G401.6 (cell line): ENCODE data around the gene KCNE2.

ENCODE experiments used
- FAIRE-seq: peaks from 2 replicates; lab custom pipeline; 2012; peaks lifted over from hg19 to GRCh38; lab: Jason Lieb, UNC

Gene KCNE2, protein sequence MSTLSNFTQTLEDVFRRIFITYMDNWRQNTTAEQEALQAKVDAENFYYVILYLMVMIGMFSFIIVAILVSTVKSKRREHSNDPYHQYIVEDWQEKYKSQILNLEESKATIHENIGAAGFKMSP

GRCh38 chr21:34363733-34364132 lies at the start of gene KCNE2:
TSS of gene KCNE2 (plus strand) at chr21:34364006. CDS start at chr21:34370479, 6,473 bp downstream.
- FAIRE-seq = no peak

DNA sequence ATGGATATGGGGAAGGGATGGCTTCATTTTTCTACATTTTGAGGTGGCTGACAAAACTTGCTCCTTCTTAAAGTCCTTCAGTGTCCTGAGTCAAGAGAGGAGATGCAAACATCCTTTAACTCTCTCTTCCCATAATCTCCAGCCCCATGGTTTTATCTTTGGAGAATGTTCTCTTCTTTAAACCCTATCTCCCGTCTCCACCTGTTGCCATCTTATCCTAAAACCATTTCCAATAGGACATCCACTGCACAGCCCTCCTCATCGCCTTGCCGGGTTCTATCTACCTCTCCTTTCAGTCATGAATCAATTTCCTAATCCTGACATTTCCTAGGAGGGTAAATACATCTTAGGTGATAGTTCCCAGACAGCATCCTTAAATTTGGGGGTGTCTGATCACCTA lies 44.2 kb upstream of the KCNE2 start:
- FAIRE-seq = no peak

DNA sequence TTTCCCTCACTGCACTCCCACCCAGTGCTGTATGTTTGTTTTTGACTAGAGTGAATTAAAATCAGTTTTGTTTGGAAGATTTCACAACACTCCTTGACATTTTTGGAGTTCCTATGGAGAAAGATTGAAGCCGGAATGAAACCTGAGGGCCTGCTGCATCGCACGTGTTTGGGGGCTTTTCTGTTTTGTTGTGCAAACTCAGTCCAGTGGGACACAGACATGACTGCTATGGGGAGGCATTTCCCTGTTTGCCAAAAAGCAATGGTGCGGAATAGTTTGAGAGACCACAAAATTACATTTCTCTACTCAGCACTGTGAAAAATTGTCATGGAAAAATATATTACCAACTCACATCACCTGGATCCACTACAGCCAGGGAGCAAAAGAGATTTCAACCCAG lies 43.8 kb upstream of the KCNE2 start:
- FAIRE-seq = no peak

DNA sequence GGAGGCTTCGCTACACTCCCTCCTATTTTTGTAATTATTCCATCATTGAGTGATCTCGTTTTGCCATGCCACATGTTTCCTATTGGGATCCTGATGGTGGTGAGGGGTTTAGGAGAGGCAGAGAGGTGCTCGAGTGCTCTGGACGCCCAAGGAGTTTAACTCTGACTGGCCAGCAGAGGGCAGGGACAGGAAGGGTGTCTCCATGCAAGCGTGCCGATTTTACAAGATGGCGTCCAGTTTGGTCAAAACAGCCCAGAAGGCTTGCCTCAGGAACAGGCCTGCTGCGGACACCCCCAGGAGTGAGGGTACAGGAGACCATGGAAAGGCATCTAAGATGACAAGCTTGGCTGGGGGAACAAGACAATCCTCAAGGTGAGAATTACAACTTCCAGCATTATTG lies 33.8 kb upstream of the KCNE2 start:
- no peak for FAIRE-seq

- no peak for FAIRE-seq
Measured at GRCh38 chr21:34331726-34332125, 32.1 kb upstream of the KCNE2 start.

DNA sequence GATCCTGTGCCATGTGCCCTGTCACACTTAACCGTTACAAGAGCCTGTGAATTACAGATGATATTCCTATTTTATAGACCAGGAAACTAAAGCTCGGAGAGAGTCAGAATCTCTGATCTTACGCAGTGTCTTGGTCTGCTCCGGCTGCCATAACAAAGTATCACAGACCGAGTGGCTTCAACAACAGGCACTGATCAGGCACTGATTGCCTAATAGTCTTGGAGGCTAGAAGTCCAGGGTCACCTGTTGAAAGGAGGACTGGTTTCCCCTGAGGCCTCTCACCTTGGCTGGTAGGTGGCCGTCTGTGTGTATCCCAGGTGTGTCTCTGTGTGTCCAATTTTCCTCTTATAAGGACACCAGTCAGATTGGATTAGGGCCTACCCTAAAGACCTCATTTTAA lies 31.5 kb upstream of the KCNE2 start:
- FAIRE-seq = no peak

- no peak for FAIRE-seq
Measured at GRCh38 chr21:34333121-34333739, 30.6 kb upstream of the KCNE2 start.

DNA sequence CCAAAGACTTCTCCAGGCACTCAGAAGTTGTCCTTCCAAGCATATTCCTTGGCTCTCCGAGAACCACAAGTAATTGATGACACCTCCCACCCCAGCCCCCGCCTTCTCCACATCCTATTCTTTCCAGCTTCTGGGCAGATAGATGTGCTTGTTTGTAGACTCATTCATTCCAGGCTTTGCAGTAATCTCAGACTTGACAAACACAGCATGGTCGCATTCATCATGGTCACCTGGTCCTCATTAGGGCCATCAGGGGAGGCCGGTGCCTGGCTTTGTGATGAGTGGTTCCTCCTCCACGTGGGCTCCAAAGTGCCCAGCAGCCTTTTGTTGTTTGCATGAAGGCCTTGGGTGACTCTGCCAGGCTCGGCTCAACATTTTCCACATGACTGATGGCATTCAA lies 28.5 kb upstream of the KCNE2 start:
- FAIRE-seq = no peak

- FAIRE-seq = no peak
Measured at GRCh38 chr21:34336245-34336644, 27.6 kb upstream of the KCNE2 start.

DNA sequence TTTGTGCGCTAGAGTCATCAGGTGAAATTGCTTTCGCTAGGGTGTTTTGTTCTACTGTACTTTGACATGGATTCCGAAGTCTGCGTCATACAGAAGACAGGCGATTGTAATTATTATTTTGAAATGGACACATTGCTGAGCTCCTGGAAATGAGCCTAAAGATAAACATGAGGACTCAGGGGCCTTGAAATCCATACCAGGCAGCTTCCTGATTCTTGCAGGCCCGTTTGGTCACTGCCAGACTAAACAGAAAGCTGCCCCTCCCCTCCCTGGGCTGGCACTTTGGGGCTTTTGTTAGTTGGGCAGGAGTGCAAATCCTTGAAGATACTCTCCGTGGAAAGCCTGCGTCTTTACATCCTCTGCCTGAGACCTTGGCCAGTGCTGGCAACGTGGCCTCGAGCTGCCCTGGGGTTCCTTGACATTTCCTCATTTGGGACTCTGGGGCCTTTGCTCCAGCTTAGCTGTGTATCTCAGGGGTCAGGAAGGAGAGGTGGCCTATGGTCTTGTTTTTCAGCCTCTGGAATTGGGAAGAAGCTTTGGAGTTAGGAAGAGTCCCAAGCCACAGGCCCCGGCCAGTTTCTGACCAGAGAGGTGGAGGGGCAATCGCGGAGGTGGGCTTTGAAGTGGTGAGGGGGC lies 26.9 kb upstream of the KCNE2 start:
- FAIRE-seq = no peak

DNA sequence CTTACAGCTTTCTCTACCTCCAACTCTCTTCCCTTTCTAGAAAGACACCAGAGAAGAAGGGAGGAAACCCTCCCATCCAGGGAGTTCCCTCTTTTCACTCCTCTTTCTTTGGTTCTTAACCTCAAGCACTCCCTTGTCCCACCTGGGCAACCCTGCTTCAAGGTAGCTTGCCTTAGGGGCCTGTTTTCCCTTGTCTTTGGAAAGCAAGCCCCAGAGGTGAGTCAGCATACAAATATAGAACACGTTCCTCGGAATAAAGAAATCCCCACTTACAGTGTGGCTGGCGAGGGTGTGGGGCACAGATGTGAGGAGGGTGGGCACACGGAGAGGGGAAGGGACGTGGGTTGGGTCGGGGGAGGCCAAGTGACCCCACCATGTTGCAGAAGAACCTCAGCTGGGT lies 26.1 kb upstream of the KCNE2 start:
- no peak for FAIRE-seq

DNA sequence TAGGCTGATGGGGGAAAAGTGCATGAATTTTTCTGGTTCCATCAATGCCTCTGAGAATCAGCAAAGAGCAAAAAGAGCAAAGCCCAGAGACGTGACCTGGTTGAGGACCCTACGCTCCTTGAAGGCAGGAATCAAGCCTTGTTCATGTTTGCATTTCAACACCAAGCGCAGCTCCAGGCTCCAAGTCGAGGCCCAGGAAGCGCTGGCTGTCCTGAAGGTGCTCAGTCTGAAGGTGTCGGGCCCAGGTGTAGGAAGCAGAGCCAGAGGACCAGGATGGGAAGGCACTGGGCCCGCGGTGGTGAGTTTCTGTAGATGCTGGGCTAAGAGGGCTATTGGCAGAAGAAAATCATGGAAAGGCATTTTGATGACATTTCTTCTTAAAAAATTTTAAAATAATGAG lies 25.6 kb upstream of the KCNE2 start:
- no peak for FAIRE-seq

- no peak for FAIRE-seq
Measured at GRCh38 chr21:34340061-34340460, 23.7 kb upstream of the KCNE2 start.

DNA sequence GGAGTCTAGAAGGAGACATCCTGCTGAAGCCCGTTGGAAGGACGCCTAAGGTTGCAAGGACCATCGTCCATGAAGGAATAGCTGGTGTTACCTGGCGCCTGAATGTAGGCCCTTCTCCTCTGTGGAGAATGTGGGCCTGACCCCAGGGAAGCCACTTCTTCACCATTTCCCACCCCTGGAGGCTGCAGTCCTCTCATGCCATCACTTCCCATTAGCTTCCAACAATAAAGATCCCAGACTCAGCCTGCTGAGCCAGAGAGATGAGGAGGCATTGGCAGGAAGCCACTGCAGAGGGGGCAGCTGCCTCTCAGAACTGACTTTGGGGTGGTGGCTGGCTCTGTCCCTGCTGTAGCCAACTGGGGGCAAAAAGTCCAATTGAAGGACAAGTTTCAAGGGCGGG lies 21.3 kb upstream of the KCNE2 start:
- no peak for FAIRE-seq

GRCh38 chr21:34343347-34343746 lies 20.5 kb upstream of the KCNE2 start:
- no peak for FAIRE-seq

GRCh38 chr21:34343838-34344381 lies 19.9 kb upstream of the KCNE2 start:
- FAIRE-seq = no peak

DNA sequence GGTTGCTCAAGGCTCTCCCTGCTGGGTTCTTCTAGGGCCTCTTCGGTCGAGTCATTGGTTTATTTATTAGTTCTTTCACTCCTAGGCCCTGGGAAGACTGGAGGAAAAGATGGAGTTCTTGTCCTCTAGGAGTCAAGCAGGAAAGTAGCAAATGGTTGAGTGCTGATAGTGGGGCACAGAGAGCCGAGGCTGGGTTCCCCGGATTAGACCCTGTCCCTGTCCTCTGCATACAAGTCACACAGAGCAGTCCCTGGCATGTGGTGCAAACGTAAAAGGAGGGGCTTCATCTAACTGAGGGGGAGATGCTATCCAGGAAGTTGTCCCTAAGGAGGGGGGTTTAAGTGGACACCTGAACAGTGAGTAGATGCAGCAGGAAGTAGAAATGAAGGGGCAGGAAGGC lies 19.2 kb upstream of the KCNE2 start:
- no peak for FAIRE-seq

DNA sequence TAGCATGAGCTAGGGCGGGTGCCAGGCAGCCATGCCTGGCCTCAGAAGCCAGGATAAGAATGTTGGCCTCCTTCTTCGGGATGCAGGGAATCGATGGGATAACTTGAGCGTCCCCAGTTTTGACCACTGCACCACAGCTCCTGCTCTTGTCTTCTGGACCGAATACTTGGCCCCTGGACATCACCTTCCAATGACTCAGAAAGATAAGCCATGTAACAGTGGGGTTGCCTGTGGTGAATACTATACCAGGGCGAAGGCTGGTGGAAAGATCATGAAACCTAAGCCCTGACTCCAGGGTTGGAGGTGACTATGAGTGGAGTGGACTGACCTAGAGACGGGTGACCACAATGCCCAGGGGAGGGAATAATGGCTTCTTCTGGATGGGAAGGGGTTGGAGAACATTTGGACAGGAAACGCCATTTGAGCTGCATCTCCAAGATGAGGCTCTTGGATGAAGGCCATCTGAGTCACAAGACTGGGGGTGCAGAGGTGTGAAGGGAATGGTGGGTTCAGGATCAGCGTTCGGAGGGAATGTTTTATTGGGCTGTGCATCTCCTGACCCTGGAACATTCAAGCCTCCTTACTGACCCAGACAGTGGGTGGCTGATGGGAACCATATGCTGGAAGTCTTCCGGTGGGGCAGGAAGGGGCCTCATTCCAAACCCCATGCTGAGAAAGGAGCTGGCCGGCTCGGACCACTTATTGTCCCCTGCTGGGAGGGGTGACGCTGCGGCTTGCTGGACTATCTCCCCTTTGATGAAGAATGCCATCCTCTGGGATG lies 18.5 kb upstream of the KCNE2 start:
- FAIRE-seq = no peak

DNA sequence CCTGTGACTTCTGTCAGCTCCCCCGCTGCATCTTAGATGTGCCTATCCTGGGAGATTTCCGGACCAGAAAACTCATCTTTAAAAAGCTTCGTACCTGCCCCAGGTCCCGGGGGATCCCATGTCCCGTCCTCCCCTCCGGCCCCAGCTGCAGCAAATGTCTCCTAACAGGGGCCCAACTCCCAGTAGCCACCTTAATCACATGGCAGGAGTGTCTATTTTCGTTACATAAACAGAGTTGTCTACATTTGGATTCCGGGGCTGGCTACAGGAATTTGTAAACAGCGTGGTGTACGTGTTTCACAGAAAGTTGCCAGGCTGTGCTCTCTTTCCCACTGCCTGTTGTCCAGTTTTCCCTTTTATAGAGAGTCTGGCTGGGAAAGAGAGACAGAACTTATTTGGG lies 17.9 kb upstream of the KCNE2 start:
- no peak for FAIRE-seq

DNA sequence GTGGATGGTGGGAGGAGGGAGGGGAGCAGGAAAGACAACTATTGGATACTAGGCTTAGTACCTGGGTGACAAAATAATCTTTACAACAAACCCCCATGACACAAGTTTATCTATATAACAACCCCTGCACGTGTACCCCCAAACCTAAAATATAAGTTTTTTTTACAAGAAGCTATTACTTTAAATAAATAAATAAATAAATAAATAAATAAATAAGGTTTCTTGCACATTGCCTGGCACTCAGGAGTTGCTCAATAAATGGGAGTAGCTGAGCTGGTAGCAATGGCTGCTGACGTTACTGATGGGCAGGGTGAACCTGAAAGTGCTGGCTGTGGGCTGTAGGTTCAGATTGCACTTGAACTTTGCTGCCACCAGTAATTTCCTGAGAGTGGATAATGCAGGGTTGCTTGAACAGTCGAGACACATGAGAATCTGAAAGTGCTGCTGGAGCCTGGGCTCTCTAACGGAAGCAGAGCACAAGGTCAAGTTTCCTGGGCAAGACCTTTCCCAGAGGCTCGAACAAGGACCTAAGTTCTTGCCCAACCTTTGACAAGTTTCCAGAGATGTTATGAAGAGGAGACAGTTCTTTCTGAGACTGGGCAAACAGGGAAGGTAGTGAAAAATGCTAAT lies 14.8 kb upstream of the KCNE2 start:
- no peak for FAIRE-seq

- no peak for FAIRE-seq
Measured at GRCh38 chr21:34351786-34352241, 12.0 kb upstream of the KCNE2 start.

DNA sequence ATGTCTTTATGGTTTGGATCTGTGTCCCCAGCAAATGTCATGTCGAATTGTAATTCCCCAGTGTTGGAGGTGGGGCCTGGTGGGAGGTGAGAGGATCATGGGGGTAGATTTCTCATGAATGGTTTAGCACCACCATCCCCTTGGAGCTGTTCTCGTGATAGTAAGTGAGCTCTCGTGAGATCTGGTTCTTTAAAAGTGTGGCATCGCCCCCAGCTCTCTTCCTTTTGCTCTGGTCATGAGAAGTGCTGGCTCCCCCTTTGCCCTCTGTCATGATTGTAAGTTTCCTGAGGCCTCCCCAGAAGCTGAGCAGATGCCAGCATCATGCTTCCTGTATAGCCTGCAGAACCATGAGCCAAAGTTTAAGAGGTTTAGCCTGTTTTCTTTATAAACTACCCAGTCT lies 11.2 kb upstream of the KCNE2 start:
- no peak for FAIRE-seq

DNA sequence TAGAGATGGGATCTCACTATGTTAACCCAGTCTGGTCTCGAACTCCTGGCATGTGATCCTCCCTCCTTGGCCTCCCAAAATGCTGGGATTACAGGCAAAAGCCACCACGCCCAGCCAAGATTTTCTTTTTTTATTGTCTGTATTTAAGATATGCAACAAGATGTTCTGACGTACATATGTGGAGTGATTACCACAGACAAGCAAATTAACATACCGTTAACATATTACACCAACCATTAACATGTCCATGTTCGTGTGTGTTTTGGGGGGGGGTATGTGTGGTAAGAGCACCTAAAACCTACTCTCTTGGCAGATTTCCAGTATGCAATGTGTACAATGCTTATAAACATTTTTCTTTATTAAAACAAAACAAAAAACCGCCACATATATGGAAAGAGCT lies 10.6 kb upstream of the KCNE2 start:
- FAIRE-seq = no peak
